Stimulated activated memory B cell treated with anti-CD40 and anti-IgM and Interleukin-4, amounts not matched to agents 10 μg/mL and 1 μg/mL and 100 μg/mL, for 72 hours (primary cell): ENCODE measurements around the gene STX8.
A peak's percentile ranks its signal among the peaks of the same experiment; 100 is the strongest.
"Not testable (repeated sequence)": the region's sequence is repeated elsewhere in the genome, so short reads cannot be mapped to it uniquely, and the experiment has no call there.

Experiments
- ATAC-seq: fragments of 150-1000 bp; cut with Tn5 transposase; 2 replicates; pipeline ENCODE4 v1.10.0; 2021
- H3K27ac Mint-ChIP-seq: one replicate; pipeline ENCODE4 v1.8.0; 2022; ENCODE audit warnings: mild to moderate bottlenecking, mixed read lengths
- H3K27me3 Mint-ChIP-seq: one replicate; pipeline ENCODE4 v1.8.0; 2022; ENCODE audit warnings: mixed read lengths
- H3K36me3 Mint-ChIP-seq: one replicate; pipeline ENCODE4 v1.8.0; 2022; ENCODE audit warnings: mixed read lengths
- H3K4me1 Mint-ChIP-seq: one replicate; pipeline ENCODE4 v1.8.0; 2022; ENCODE audit warnings: mixed read lengths
- H3K4me3 Mint-ChIP-seq: one replicate; pipeline ENCODE4 v1.8.0; 2022; ENCODE audit warnings: mild to moderate bottlenecking, moderate library complexity, mixed read lengths
- H3K9me3 Mint-ChIP-seq: one replicate; pipeline ENCODE4 v1.8.0; 2022; ENCODE audit warnings: mixed read lengths

The STX8 gene

DNA sequence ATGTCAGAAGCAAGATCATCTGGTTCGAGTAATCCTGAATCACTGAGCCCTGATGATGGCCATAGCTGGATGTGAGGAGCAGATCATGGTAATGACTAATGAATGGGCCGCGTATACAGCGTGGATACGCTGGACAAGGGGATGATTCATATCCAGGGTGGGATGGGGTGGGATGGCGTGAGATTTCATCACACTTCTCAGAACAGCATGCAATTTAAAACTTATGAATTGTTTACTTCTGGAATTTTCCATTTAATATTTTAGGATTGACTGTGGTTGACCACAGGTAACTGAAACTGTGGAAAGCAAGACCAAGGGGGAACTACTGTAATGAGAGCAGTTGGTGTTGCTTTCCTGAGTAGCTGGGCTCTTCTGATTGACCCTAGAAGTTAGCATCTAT lies 225.5 kb downstream of the STX8 start:
- H3K36me3 Mint-ChIP-seq, result peaks cover 17% of the 10 kb centered on the region
- no peak for ATAC-seq
- H3K4me1 Mint-ChIP-seq, result peaks cover 7% of the 10 kb centered on the region
- no peak overlapping the region for H3K27ac Mint-ChIP-seq
- peaks cover 4% of the 10 kb centered on the region for H3K9me3 Mint-ChIP-seq
- no peaks in the 10 kb centered on the region for H3K27me3 Mint-ChIP-seq
- H3K4me3 Mint-ChIP-seq, result no peak overlapping the region

DNA sequence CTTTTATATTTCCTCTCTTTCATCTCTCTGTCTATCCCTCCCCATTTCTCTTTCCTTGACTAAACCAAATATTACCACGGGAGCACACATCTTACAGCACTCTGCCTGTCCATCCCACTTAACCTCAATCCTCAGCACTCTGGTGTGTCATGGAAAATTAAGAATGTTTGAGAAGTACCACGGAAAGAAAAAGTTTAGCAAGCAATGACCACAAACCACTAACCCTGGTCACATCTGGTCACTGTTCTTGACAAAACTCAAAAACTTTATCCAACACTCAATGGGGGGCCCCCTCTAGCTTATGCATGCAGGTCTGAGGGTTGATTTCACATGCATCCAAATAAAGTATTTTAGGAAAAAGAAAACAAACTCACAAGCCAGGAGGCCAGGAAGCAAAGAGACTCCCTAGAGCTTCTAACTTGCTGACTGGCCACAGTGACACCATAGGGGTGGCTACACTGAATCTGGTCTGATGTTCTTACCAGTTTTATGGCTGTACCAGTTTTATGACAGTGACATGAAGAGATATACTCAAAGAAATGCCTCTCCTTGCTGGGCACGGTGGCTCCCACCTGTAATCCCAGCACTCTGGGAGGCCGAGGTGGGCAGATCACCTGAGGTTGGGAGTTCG lies 229.2 kb downstream of the STX8 start:
- Mint-ChIP-seq H3K4me3 (no peak overlapping the region), H3K27ac (peak overlapping the region; percentile 1), H3K27me3 (no peaks in the 10 kb centered on the region), H3K36me3 (peaks cover 18% of the 10 kb centered on the region), H3K4me1 (peaks cover 7% of the 10 kb centered on the region), H3K9me3 (no peaks in the 10 kb centered on the region)
- peak; percentile 60 for ATAC-seq

GRCh38 chr17:9343516-9343915 lies 232.1 kb downstream of the STX8 start:
- no peak for ATAC-seq
- Mint-ChIP-seq H3K36me3 (peaks cover 14% of the 10 kb centered on the region), H3K27ac (no peak overlapping the region), H3K27me3 (no peaks in the 10 kb centered on the region), H3K4me1 (peaks cover 7% of the 10 kb centered on the region), H3K9me3 (no peaks in the 10 kb centered on the region), H3K4me3 (no peak overlapping the region)

DNA sequence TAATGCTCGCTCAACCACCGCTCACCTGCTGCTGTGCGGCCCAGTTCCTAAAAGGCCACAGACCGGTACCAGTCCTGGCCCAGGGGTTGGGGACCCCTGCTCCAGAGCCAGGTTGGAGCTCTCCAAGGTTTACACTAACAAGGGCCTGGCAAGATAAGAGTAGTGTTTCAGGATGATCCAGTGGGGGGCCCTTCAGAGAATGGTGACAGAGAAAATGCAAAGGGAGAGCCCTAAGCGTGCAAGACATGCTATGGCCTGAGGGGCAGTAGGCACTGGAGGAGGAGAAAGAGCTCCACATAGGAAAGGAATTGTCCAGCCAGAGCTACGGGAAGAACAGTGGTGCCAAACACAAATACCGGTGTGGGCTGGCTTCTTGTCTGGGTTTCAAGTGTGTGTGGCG lies 233.4 kb downstream of the STX8 start:
- peaks cover 7% of the 10 kb centered on the region for H3K4me1 Mint-ChIP-seq
- peaks cover 3% of the 10 kb centered on the region for H3K9me3 Mint-ChIP-seq
- H3K4me3 Mint-ChIP-seq, result no peak overlapping the region
- no peak overlapping the region for H3K27ac Mint-ChIP-seq
- peaks cover 21% of the 10 kb centered on the region for H3K36me3 Mint-ChIP-seq
- no peak for ATAC-seq
- no peaks in the 10 kb centered on the region for H3K27me3 Mint-ChIP-seq

DNA sequence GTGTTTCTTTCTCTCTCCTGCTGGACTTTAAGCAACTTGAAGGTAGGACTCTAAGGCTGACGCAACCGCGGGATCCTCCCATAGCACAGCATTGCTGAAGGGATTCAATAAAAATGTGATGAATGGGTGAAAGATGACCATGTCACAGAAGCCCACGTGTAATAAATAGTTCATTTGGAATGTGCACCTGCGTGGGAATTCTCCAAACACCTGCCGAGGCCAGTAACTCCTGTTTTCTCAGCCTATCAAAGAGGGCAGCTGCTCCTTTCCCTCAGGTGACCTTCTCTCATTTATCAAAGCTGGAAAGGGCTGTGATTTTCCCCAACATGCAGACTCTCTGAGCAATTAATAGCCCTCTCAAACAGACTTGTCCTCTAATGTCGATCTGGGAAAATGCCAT lies 235.7 kb downstream of the STX8 start:
- Mint-ChIP-seq H3K4me1 (peaks cover 8% of the 10 kb centered on the region), H3K36me3 (peaks cover 38% of the 10 kb centered on the region), H3K9me3 (peaks cover 16% of the 10 kb centered on the region), H3K27me3 (no peaks in the 10 kb centered on the region), H3K4me3 (no peak overlapping the region), H3K27ac (no peak overlapping the region)
- no peak for ATAC-seq

- Mint-ChIP-seq H3K9me3 (peaks cover 21% of the 10 kb centered on the region), H3K36me3 (peaks cover 43% of the 10 kb centered on the region)
- H3K27me3 Mint-ChIP-seq, H3K27ac Mint-ChIP-seq, H3K4me1 Mint-ChIP-seq, H3K4me3 Mint-ChIP-seq, ATAC-seq: not testable (repeated sequence)
Measured at GRCh38 chr17:9339482-9339881, 236.1 kb downstream of the STX8 start.

GRCh38 chr17:9336817-9337216 lies 238.8 kb downstream of the STX8 start:
- ATAC-seq, result no peak
- peaks cover 38% of the 10 kb centered on the region for H3K36me3 Mint-ChIP-seq

GRCh38 chr17:9334536-9335446 lies 240.8 kb downstream of the STX8 start:
- H3K4me1 Mint-ChIP-seq, result peaks cover 8% of the 10 kb centered on the region
- peaks cover 22% of the 10 kb centered on the region for H3K9me3 Mint-ChIP-seq
- H3K4me3 Mint-ChIP-seq, result no peak overlapping the region

More at GRCh38 chr17:9336817-9337216, 238.8 kb downstream of the STX8 start:
- no peak overlapping the region for H3K4me3 Mint-ChIP-seq
- no peaks in the 10 kb centered on the region for H3K27me3 Mint-ChIP-seq
- peaks cover 22% of the 10 kb centered on the region for H3K9me3 Mint-ChIP-seq
- H3K27ac Mint-ChIP-seq, result peak overlapping the region; percentile 75
- H3K4me1 Mint-ChIP-seq, result peaks cover 8% of the 10 kb centered on the region

DNA sequence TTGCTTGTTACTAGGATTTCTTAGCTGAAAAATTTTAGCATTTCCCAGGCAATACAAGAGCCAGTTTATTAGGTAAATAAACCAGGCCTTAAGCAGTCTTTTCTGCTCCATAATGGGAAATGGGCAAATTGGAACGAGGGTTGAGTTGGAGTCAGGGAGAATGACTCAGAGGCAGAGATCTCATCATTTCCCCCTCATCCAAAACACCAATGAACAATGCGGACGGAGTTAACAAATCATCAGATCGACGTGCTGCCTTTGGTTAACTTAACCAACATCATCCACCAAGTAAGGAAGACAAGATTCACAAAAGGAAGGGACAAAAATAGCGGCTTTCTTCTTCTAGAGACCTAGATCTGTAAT lies 243.5 kb downstream of the STX8 start:
- Mint-ChIP-seq H3K27ac (no peak overlapping the region), H3K9me3 (peaks cover 24% of the 10 kb centered on the region), H3K4me1 (peaks cover 19% of the 10 kb centered on the region), H3K4me3 (no peak overlapping the region), H3K36me3 (peaks cover 37% of the 10 kb centered on the region), H3K27me3 (no peaks in the 10 kb centered on the region)
- ATAC-seq, result no peak

More at GRCh38 chr17:9334536-9335446, 240.8 kb downstream of the STX8 start:
- H3K27ac Mint-ChIP-seq, result no peak overlapping the region
- H3K36me3 Mint-ChIP-seq, result peaks cover 33% of the 10 kb centered on the region
- H3K27me3 Mint-ChIP-seq, result no peaks in the 10 kb centered on the region
- ATAC-seq, result no peak

- peaks cover 24% of the 10 kb centered on the region for H3K9me3 Mint-ChIP-seq
- H3K27ac Mint-ChIP-seq, result no peak overlapping the region
- H3K4me3 Mint-ChIP-seq, result no peak overlapping the region
- no peaks in the 10 kb centered on the region for H3K27me3 Mint-ChIP-seq
- H3K36me3 Mint-ChIP-seq, result peaks cover 35% of the 10 kb centered on the region
- H3K4me1 Mint-ChIP-seq, result peaks cover 13% of the 10 kb centered on the region
- no peak for ATAC-seq
Measured at GRCh38 chr17:9331279-9332131, 244.1 kb downstream of the STX8 start.

- ATAC-seq, result no peak
- peaks cover 27% of the 10 kb centered on the region for H3K36me3 Mint-ChIP-seq
- H3K4me1 Mint-ChIP-seq, result peaks cover 10% of the 10 kb centered on the region
- no peak overlapping the region for H3K27ac Mint-ChIP-seq
- H3K4me3 Mint-ChIP-seq, result no peak overlapping the region
- peaks cover 17% of the 10 kb centered on the region for H3K9me3 Mint-ChIP-seq
- H3K27me3 Mint-ChIP-seq, result no peaks in the 10 kb centered on the region
Measured at GRCh38 chr17:9330611-9331271, 244.9 kb downstream of the STX8 start.

- Mint-ChIP-seq H3K4me3 (no peak overlapping the region), H3K27me3 (no peaks in the 10 kb centered on the region), H3K27ac (no peak overlapping the region), H3K36me3 (peaks cover 21% of the 10 kb centered on the region), H3K4me1 (peaks cover 10% of the 10 kb centered on the region), H3K9me3 (peaks cover 12% of the 10 kb centered on the region)
- ATAC-seq, result no peak
Measured at GRCh38 chr17:9330141-9330540, 245.5 kb downstream of the STX8 start.

DNA sequence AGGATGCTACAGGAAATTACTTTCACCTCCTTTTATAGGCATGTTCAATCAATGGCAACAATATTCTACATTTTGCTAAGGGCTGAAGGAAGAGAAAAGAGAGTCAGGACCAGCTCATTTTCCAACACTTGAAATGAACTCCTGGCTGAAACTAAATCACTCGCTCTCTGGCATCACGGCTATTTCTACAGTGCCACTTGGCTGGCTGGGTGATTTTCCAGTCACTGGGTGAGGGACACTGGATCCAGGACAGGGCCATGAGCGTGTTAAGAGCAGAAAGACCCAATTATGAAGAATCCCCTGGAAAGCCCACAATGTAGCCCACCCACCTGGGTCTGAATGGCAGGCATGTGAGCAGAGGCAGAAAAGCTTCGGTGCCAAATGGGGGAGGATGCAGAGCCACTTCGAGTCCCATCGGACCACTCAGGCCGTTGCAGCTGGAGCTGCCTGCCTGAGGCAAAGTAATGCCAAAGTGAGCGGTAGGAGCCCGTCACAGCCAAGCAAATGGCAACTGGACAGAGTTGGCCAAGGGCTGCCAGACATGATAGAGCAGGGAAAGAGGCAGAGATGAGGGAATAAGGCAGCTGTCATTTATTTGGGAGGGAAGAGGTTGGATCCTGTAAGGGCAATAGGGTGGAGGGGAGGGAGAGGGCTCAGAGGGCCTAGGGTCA lies 246.2 kb downstream of the STX8 start:
- no peak for ATAC-seq
- H3K36me3 Mint-ChIP-seq, result peaks cover 14% of the 10 kb centered on the region
- H3K4me1 Mint-ChIP-seq, result peaks cover 10% of the 10 kb centered on the region
- no peaks in the 10 kb centered on the region for H3K27me3 Mint-ChIP-seq
- no peak overlapping the region for H3K27ac Mint-ChIP-seq
- H3K4me3 Mint-ChIP-seq, result no peak overlapping the region
- H3K9me3 Mint-ChIP-seq, result peaks cover 5% of the 10 kb centered on the region

DNA sequence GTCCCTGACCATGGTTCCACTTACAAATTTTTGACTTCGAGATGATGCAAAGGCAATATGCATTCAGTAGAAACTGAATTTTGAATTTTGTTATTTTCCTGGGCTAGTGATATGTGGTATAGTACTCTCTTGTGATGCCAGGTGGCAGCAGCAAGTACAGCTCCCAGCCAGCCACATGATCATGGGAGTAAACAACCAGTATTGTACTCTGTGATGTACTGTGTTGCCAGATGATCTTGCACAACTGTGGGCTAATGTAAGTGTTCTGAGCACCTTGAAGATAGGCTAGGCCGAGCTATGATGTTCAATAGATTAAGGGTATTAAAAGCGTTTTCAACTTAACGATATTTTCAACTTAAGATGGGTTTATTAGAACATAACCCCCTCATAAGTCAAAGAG lies 250.8 kb downstream of the STX8 start:
- no peak for ATAC-seq
- Mint-ChIP-seq H3K4me1 (peaks cover 10% of the 10 kb centered on the region), H3K27ac (no peak overlapping the region), H3K27me3 (no peaks in the 10 kb centered on the region), H3K36me3 (peaks cover 17% of the 10 kb centered on the region), H3K9me3 (peaks cover 4% of the 10 kb centered on the region), H3K4me3 (no peak overlapping the region)
